Uterus (tissue), 4 donors: ENCODE measurements around the gene DNAH10. TPM values are rescaled to one million over a fixed set of nuclear protein-coding genes. Genes with fewer than 3 reads are reported as not detected.

ENCODE experiments used
- DNase-seq, 2 donors: peaks; one replicate each; pipeline ENCODE4 v3.0.0-alpha.2; 2019 to 2020
- H3K27ac ChIP-seq, 2 donors: fragments of 200-600 bp; sonication (generic); 1 replicate in 1 of 2; 2 replicates in 1 of 2; pipeline ENCODE4 v1.5.1; 2016 to 2018
- H3K27me3 ChIP-seq, 2 donors: fragments of 200-600 bp; sonication (generic); one replicate each; pipeline ENCODE4 v1.5.1; 2018 to 2019; ENCODE audit warnings: control low read depth in 1 of 2
- H3K36me3 ChIP-seq, 2 donors: fragments of 200-600 bp; sonication (generic); one replicate each; pipeline ENCODE4 v1.5.1; 2019; ENCODE audit warnings: control low read depth in 1 of 2
- H3K4me1 ChIP-seq, 2 donors: fragments of 200-600 bp; sonication (generic); one replicate each; pipeline ENCODE4 v1.5.1; 2018 to 2019; ENCODE audit warnings: control low read depth in 1 of 2
- H3K4me3 ChIP-seq, 2 donors: fragments of 200-600 bp; sonication (generic); 1 replicate in 1 of 2; 2 replicates in 1 of 2; pipeline ENCODE4 v1.5.1; 2018 to 2019; ENCODE audit warnings: mild to moderate bottlenecking in 1 of 2
- H3K9me3 ChIP-seq, 2 donors: fragments of 200-600 bp; sonication (generic); one replicate each; pipeline ENCODE4 v1.5.1; 2019; ENCODE audit warnings: control low read depth in 1 of 2
- CTCF ChIP-seq, 4 experiments: fragments of 200-600 bp in 2 of 4; fragments of 450-650 bp in 2 of 4; sonication (generic) in 2 of 4; IDR thresholded peaks; one replicate each; pipeline ENCODE4 v1.5.1; 2016 to 2019; ENCODE audit warnings: antibody characterized with exemption in 4 of 4, mild to moderate bottlenecking in 2 of 4, moderate library complexity in 1 of 4
- POLR2A ChIP-seq, 2 donors: fragments of 450-650 bp; IDR thresholded peaks; one replicate each; pipeline ENCODE4 v1.6.1; 2016; ENCODE audit warnings: antibody characterized with exemption in 2 of 2, mild to moderate bottlenecking in 1 of 2, moderate library complexity in 1 of 2
- intact Hi-C: fragments of 100-400 bp; cut with DNase I; formaldehyde crosslinking; loops from one replicate; pipeline ENCODE4 v1.15.1; 2023; ENCODE audit warnings: low total_unique reads
- total RNA-seq, 4 donors: library from RNA; depleted of rRNA in 3 of 4; stranded (reverse); fragments of >200 nt in 3 of 4; gene quantifications; one replicate each; pipeline versions ENCODE4 v1.1.0 to v1.2.4, GENCODE V29; 2014 to 2023
- donor health status: DM: yes; HTN: yes; CAD: no.

Gene DNAH10
- total RNA-seq, 4 donors from 2014 or later = under 0.01 to 3.9 (median 1.1) TPM

DNA sequence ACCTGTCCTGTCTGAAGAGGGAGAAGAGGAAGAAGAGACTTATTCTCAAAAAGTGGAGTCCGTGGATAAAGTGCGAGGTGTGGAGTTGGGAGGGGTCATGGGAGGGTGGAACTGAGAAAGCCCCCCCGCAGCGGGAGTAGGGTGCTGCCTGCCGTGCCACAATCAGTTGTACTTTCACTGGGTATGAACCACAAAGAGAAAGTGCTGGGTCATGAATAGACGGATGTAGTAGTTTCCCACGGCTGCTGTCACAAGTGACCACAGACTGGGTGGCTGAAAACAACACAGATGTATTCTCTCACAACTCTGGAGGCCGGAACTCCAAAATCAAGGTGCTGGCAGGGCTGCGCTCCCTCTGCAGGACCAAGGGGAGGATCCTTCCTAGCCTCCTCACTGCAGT, 5.5 kb downstream of the DNAH10 start:
- TF ChIP-seq POLR2A (IDR thresholded peaks at IDR 0.05) (no peak), CTCF (IDR thresholded peaks at IDR 0.05) (no peak)
- no peak overlapping the region for H3K27ac ChIP-seq
- no peaks in the 10 kb centered on the region for H3K9me3 ChIP-seq
- no peak for DNase-seq
- H3K27me3 ChIP-seq = peaks cover 0 to 2% of the 10 kb centered on the region in 2 donors
- H3K4me3 ChIP-seq = no peak overlapping the region
- intact Hi-C loops = no loop called here
- peaks cover 0 to 2% of the 10 kb centered on the region in 2 donors for H3K4me1 ChIP-seq
- H3K36me3 ChIP-seq = no peaks in the 10 kb centered on the region

DNA sequence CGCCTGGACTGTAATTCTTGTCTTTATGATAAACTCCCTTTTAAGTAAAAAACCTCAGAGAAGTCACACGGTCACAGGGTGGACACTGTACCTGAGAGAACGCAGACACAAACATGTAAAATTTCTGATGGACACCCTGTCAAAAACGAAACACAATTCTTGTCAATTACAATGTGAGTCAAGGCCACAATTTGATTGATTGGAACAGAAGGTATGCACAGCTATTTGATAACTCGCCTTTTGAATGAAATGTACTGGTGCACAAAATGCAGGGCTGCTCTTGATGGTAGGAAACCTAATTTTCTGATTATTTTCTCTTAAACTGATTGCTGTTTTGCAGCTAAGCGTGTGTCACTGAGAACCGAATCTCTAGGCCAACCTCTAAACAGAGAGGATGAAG, 9.2 kb downstream of the DNAH10 start:
- Histone ChIP-seq H3K27me3 (no peaks in the 10 kb centered on the region), H3K9me3 (no peaks in the 10 kb centered on the region), H3K27ac (no peak overlapping the region), H3K36me3 (no peaks in the 10 kb centered on the region), H3K4me1 (no peaks in the 10 kb centered on the region), H3K4me3 (no peak overlapping the region)
- no peak for DNase-seq
- TF ChIP-seq CTCF (IDR thresholded peaks at IDR 0.05) (no peak), POLR2A (IDR thresholded peaks at IDR 0.05) (no peak)
- intact Hi-C loops = no loop called here

DNA sequence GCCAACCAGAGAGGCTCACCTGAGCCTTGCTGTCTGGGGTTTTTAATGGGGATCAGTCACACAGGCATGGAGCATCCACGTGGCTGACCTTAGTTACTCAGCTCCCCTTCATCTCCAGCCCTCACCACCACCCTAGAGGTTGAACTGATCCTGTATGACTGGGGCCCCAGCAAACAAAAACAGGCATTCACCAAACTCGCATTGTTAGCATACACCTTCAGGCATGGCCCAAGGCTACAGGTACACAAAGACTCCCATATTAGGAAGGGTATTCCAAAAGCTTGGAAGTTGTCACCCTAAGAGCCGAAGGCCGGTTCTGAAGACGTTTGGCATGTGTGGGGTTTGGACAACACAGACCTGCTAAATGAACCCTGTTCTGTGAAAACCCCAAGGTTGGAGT, 10.0 kb downstream of the DNAH10 start:
- intact Hi-C loops = no loop called here
- TF ChIP-seq CTCF (IDR thresholded peaks at IDR 0.05) (no peak), POLR2A (IDR thresholded peaks at IDR 0.05) (no peak)

GRCh38 chr12:123773375-123773774, 11.3 kb downstream of the DNAH10 start:
- Histone ChIP-seq H3K27me3 (no peaks in the 10 kb centered on the region), H3K4me1 (no peaks in the 10 kb centered on the region), H3K4me3 (no peak overlapping the region), H3K9me3 (no peaks in the 10 kb centered on the region), H3K36me3 (no peaks in the 10 kb centered on the region), H3K27ac (no peak overlapping the region)
- no peak for DNase-seq
- intact Hi-C loops = no loop called here
- TF ChIP-seq POLR2A (IDR thresholded peaks at IDR 0.05) = no peak

More for the DNA sequence above, 10.0 kb downstream of the DNAH10 start:
- Histone ChIP-seq H3K36me3 (no peaks in the 10 kb centered on the region), H3K9me3 (no peaks in the 10 kb centered on the region), H3K4me3 (no peak overlapping the region), H3K27ac (no peak overlapping the region), H3K27me3 (no peaks in the 10 kb centered on the region), H3K4me1 (no peaks in the 10 kb centered on the region)
- DNase-seq = no peak

DNA sequence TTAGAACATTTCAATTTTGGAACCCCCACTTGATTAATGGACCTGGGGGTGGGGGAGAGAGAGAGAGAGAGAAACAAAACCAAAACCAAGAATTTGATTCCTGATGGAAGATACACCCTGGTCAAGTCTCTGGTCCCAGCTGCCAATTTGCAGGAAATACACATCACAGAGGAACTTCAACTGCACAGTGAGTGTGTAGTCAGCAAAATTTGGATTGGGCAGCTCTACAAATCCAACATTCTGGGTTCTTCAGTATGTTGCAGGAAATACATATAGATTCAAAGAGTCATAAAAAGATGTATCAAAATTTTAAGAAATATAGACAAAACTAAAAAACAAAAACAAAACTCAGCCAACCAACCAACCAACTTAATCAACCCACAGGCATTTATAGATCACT, 17.4 kb downstream of the DNAH10 start:
- no peak for DNase-seq
- Histone ChIP-seq H3K4me1 (no peaks in the 10 kb centered on the region), H3K36me3 (no peaks in the 10 kb centered on the region), H3K4me3 (no peak overlapping the region), H3K27me3 (no peaks in the 10 kb centered on the region), H3K27ac (no peak overlapping the region), H3K9me3 (no peaks in the 10 kb centered on the region)
- TF ChIP-seq CTCF (IDR thresholded peaks at IDR 0.05) = no peak
- TF ChIP-seq POLR2A (IDR thresholded peaks at IDR 0.05) = no peak
- intact Hi-C loops = no loop called here
